Kidney (tissue), 14 donors: ENCODE measurements around the gene MTTP. TPM values are rescaled to one million over a fixed set of nuclear protein-coding genes. Genes with fewer than 3 reads are reported as not detected.
A peak's percentile ranks its signal among the peaks of the same experiment; 100 is the strongest.

Experiments used
- DNase-seq, 5 donors: peaks; one replicate each; pipeline ENCODE4 v3.0.0-alpha.2; 2013 to 2020
- FAIRE-seq: peaks from 2 replicates; lab custom pipeline; 2012; peaks lifted over from hg19 to GRCh38; lab: Jason Lieb, UNC
- H3K27ac ChIP-seq, 2 donors: one replicate each; pipeline ENCODE4 v1.7.0; 2013; ENCODE audit warnings: low read depth in 2 of 2, low read length in 2 of 2, inconsistent platforms in 1 of 2
- H3K27me3 ChIP-seq: one replicate; pipeline ENCODE4 v1.7.1; 2013; ENCODE audit warnings: low read length, inconsistent platforms; ENCODE audit not compliant: control insufficient read depth, insufficient read depth
- H3K36me3 ChIP-seq, 3 donors: one replicate each; pipeline versions ENCODE4 v1.7.0 to v1.7.1; 2013; ENCODE audit warnings: low read length in 3 of 3, control low read depth in 1 of 3, inconsistent platforms in 1 of 3; ENCODE audit not compliant: insufficient read depth in 3 of 3, control insufficient read depth in 2 of 3
- H3K4me1 ChIP-seq, 3 donors: one replicate each; pipeline versions ENCODE4 v1.7.0 to v1.7.1; 2013; ENCODE audit warnings: low read length in 3 of 3, inconsistent platforms in 1 of 3, low read depth in 1 of 3; ENCODE audit not compliant: control insufficient read depth in 2 of 3, insufficient read depth in 2 of 3
- H3K4me3 ChIP-seq, 3 donors: one replicate each; pipeline versions ENCODE4 v1.7.0 to v1.8.1; 2013; ENCODE audit warnings: low read length in 3 of 3, control low read depth in 1 of 3, inconsistent platforms in 1 of 3
- H3K9ac ChIP-seq, 3 donors: one replicate each; pipeline versions ENCODE4 v1.7.0 to v1.7.1; 2013; ENCODE audit warnings: low read length in 3 of 3, control low read depth in 1 of 3, inconsistent platforms in 1 of 3
- H3K9me3 ChIP-seq, 3 donors: one replicate each; pipeline versions ENCODE4 v1.7.0 to v1.7.1; 2013; ENCODE audit warnings: low read length in 3 of 3, control low read depth in 1 of 3, inconsistent platforms in 1 of 3; ENCODE audit not compliant: control insufficient read depth in 2 of 3, insufficient read depth in 1 of 3
- CTCF ChIP-seq: IDR thresholded peaks from 3 replicates; pipeline ENCODE4 v1.5.1; 2012; ENCODE audit warnings: mild to moderate bottlenecking, moderate library complexity, borderline replicate concordance; ENCODE audit not compliant: insufficient read depth; ENCODE audit errors: extremely low read depth
- intact Hi-C: fragments of 100-400 bp; cut with DNase I; formaldehyde crosslinking; loops from one replicate; pipeline ENCODE4 v1.11.1; 2022
- polyA plus RNA-seq: library from polyadenylated mRNA; stranded (reverse); fragments of 350-450 nt; fragmentation: Illumina TruSeq; extraction: RNeasy Lipid Tissue Mini Kit (QIAGEN cat#74804); gene quantifications from one replicate; pipeline ENCODE4 v1.2.3, GENCODE V29; 2014; ENCODE audit warnings: low read depth, low replicate concordance; ENCODE audit not compliant: insufficient read depth
- total RNA-seq: library from RNA; stranded (reverse); fragmentation: NEBNext Ultra II Directional; extraction: Animal tissue kit (Norgen Biotek cat#: 25700); gene quantifications from one replicate; pipeline ENCODE4 v1.2.1, GENCODE V29; 2021
- donor health status: control.
- donor health status: control.
- donor health status: control.
- donor health status: control.
- donor health status: control.
- donor health status: DM: yes; HTN: yes; CAD: no.
- donor health status: Normal renal cell carcinoma (clear cell type).

MTTP gene
- total and polyA plus RNA-seq, 2 donors from 2014 or later = 0.19 to 5.8 TPM

- Histone ChIP-seq H3K9ac (no peak overlapping the region), H3K27me3 (no peaks in the 10 kb centered on the region), H3K4me1 (no peaks in the 10 kb centered on the region), H3K27ac (no peak overlapping the region), H3K4me3 (no peak overlapping the region), H3K36me3 (no peaks in the 10 kb centered on the region), H3K9me3 (peaks cover 0 to 2% (median 0%) of the 10 kb centered on the region in 3 donors)
- intact Hi-C loops = no loop called here
- TF ChIP-seq CTCF = no peak
- FAIRE-seq (no peak), DNase-seq (no peak)
These were observed 34.2 kb upstream of the MTTP start for GRCh38 chr4:99540277-99540939.

- Histone ChIP-seq H3K9ac (no peak overlapping the region), H3K4me1 (no peaks in the 10 kb centered on the region), H3K27me3 (no peaks in the 10 kb centered on the region), H3K27ac (no peak overlapping the region), H3K9me3 (no peaks in the 10 kb centered on the region), H3K36me3 (no peaks in the 10 kb centered on the region), H3K4me3 (no peak overlapping the region)
- TF ChIP-seq CTCF = no peak
- no peak for FAIRE-seq
- DNase-seq = no peak
- intact Hi-C loops = no loop called here
These were observed 21.8 kb upstream of the MTTP start for GRCh38 chr4:99552872-99553271.

- Histone ChIP-seq H3K4me3 (peak within 1 kb of the TSS; percentile 89 to 96 (median 92)), H3K9me3 (no peaks in the 10 kb centered on the region), H3K4me1 (no peaks in the 10 kb centered on the region), H3K27ac (peak within 1 kb of the TSS; percentile 97 to 98), H3K36me3 (no peaks in the 10 kb centered on the region), H3K9ac (peak within 1 kb of the TSS; percentile 88 to 92 (median 90)), H3K27me3 (no peaks in the 10 kb centered on the region)
- FAIRE-seq (peak; percentile 61), DNase-seq (peak; percentile 98 to 99 (median 99))
- no peak for TF ChIP-seq CTCF
- intact Hi-C loops = no loop called here
These were observed 11.1 kb upstream of the MTTP start, which contains the start of gene TRMT10A for GRCh38 chr4:99563310-99564186. TRMT10A (minus strand) TSS chr4:99564039; CDS start chr4:99559338, 4,701 bp downstream.
